GM20431 (cell line): ENCODE data around the gene TMA16.

Experiments
- in situ Hi-C: fragments of 300-500 bp; cut with MseI, MboI; formaldehyde crosslinking; loops from one replicate; pipeline ENCODE4 v1.15.0; 2020; ENCODE audit warnings: low sequenced_read_pairs; ENCODE audit not compliant: unreplicated experiment

TMA16 gene

DNA sequence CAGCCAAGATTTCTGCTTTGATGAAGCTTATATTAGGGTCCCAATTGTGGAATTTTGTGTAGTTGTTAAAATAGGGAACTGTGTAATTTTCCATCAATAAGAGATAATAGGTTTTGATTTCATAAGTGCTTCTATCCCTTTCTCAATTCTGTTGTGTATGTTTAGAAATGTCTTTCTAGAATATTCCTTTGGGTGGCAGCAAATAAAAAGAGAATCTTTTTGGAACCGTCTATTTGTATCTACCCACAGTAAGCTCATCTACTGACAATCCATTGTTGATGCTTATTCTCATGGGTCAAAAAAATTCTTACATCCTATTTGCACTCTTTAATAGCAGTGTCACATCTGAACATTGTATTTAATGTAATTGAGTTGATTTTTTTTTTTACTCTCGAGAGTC is 61.7 kb downstream of the TMA16 start:
- in situ Hi-C loops: loop anchor here (10.0 kb wide), 1 partner anchor 199 kb away; no protein-coding TSS in a partner anchor

DNA sequence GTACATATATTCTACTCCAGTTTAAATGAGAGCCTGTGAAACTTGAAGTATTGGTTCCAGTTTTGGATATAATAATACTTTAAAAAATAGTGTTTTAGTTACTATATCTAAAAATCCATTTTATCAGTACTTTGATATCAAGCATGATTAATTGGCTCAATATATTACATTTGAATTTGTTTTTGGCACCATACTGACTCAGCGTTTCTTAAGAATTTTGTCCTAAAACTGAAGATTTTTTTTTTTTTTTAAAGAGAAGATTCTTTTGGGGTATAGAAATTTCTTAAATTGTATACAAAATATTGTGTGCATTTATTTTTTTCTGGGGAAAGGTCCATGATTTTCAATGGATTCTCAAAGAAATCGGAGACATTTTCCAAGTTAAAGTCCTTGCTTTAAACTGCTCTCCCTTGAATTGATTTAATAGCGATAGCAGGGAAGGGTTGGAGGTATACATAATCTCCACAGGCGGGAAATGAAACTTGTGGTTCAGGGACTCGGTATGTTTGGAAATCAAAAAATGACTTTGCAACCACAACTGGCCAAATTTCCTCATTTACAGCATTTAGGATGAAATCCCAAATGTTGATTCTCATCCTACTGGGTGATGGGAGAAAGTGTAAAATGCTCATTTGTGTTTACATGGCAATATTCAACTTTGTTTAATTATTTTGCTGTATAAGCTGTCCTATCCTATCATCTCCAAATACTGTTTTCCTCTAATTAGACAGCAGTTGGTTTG is 62.3 kb downstream of the TMA16 start:
- in situ Hi-C loops: loop anchor here (10.0 kb wide), 1 partner anchor 198 kb away; no protein-coding TSS in a partner anchor

DNA sequence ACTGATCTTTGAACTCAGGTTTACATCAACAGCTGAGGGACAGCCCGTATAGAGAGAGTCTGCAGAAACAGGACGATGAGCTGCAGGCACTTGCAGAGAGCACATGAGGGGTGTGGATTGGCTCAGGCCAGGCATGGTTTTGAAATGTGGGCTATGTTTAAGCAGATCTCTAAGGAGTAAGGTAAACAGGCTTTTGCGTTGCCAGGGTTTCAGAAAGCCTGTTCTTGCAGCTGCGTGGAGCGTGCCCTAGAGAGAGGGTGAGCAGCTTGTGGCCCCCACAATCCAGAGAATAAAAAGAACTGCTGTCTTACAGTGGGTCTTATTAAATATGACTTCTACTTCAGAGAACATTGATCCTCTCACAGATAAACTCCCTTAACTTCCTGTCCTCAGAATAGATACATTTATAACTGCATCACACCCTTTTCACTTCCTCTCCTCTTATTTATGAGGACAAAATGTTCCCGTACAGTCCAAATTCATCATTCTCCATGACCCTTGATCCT is 64.1 kb downstream of the TMA16 start:
- in situ Hi-C loops: loop anchor here (10.0 kb wide), 1 partner anchor 196 kb away; no protein-coding TSS in a partner anchor

DNA sequence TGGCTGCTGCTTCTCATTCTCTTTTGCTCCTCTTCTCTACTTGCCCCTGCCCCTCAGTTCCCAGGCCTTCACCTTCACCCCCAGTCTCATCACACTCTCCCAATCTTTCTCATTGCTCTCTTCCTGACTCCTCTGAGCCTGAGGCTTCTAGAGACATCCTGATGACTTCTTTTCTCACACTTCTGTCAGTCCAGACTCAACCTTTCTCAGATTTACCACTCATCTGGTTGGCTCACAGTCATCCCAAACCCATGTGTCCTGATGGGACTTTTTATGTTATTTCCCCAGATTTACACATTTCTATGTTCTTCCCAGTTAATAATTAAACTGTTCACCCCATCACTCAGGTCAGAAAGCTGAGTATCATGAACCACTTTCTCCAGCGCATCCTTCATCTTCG is 68.0 kb downstream of the TMA16 start:
- in situ Hi-C loops: loop anchor here (10.0 kb wide), 1 partner anchor 102 kb away; no protein-coding TSS in a partner anchor

DNA sequence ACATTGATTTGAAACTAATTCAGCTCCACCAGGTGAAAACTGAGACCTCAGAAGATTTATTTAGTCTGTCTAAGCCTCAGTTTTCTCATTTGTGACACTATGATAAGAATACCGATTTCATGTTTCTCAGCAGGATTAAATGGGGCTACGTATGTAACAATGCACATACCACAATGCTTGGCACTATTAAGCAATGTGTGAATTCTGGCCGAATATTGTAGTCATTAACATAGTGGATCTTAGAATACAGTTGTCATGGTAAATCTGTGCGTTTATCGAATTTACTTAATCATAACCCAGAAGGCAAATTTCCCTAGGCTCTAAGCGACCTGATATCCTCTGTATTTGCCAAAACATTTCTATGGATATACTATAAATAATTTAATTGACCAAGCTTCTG is 69.1 kb downstream of the TMA16 start:
- in situ Hi-C loops: loop anchor here (10.0 kb wide), 1 partner anchor 101 kb away; no protein-coding TSS in a partner anchor

DNA sequence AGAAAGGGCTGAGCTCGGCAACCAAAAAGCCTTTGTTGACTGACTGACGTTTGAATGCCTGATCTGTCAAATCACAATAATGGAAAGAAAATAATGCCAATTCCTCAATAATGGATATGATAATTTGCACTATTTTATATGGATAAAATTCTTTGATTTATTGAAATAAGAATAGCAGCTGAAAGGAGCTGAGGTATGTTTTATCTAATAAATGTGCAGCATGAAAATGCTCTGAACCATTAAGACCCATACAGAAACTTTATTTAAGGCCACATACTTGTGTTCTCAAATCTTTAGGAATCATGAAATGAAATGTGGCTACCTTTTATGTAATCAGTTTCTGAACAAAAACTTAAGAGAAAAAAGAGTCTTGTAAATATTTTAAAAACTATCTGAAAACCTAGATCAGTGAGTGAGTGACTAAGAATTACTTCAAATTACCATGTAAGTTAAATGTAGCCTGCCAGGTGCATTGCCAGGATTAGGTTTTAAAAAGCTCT is 69.8 kb downstream of the TMA16 start:
- in situ Hi-C loops: loop anchor here (10.0 kb wide), 1 partner anchor 101 kb away; no protein-coding TSS in a partner anchor

DNA sequence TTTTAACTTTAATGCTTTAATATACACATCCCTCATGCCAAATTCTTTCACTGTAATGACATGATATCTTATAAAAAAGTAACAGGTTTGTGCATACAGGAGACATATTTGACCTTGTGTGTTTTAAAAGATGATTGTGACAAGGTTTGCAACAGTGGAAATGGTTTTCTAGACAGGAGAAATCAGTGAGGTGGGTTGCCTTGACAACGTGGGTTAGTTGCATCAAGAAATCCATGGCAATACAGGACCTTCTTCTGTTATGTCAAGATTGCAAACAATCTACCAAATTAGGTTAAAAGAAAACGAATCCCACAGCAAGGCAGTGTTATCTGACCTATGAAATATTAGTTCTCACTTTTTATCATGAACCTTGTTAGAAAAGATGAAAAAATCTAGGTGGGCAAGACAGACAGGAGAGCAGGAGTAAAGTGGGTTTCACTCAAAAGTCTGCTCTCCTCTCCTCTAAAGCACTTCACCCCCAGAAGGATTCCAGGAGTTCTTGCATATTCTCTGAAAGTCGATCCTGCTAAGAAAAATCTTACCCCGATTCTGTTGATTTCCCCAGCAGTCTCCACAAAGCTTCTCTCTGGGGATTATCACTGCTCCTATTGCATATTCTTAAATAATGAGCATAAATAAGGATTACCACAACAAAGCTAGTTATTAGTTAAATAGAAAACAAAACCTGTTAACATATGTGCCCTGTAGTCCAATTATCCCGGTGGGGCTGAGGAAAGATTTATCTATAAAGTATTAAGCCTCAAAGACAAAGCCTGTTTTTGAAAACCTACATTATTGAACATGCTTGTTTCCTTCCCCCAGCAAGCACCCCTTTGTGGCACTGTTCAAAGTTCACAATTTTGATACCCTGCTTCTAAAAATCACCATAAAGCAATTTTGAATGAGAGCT is 71.0 kb downstream of the TMA16 start:
- in situ Hi-C loops: loop anchor here (10.0 kb wide), 1 partner anchor 99 kb away; no protein-coding TSS in a partner anchor

DNA sequence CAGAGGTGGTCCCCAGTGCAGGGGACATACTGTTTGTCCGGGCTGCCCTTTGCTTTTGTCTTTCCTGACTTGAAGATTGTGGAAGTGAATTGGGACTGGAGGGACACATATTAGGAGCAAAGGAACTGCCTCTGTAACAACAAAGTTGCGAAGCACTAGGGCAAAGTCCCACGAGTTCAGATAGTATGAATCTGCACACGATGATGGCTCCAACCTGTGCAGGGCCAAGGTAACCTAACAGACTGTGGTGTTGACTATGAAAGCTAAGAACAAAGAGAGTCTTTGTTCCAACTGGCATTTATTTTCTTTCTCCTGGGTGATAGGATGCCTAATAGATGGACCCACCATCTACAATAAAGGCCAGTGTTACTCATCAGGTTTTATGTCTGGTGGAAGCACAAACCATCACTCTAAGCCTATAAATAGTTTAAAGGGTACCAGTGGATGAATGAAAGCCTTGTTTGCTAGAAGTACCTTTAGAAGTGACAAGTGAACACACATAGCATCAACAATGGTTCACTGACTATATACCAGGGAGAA is 71.8 kb downstream of the TMA16 start:
- in situ Hi-C loops: loop anchor here (10.0 kb wide), 1 partner anchor 98 kb away; no protein-coding TSS in a partner anchor

DNA sequence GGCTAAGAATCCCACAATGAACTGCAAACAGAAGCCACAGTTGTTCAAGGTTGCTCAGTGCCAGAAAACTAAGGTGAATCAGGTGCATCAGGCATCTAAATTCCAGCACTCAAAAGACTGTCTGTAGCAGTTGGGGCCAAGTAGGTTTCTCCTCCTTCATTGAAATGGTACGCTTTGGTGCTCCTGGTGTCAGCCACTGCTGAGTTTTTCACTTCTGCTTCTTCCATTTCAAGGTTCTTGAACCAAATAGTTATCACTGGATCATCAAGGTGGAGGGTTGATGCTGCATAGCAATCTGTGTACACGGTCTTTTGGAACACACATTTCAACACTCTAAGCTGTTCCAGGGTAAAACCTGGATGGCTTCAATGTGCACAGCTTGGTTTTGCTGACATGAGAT is 74.4 kb downstream of the TMA16 start:
- in situ Hi-C loops: loop anchor here (10.0 kb wide), 1 partner anchor 96 kb away; no protein-coding TSS in a partner anchor
